Right lobe of liver (tissue), 6 donors: ENCODE measurements around the gene AWAT2. TPM values are rescaled to one million over a fixed set of nuclear protein-coding genes. Genes with fewer than 3 reads are reported as not detected.

Source experiments
- ATAC-seq, 4 donors: fragments of 200-7000 bp; cut with Tn5 transposase; one replicate each; pipeline ENCODE4 v1.9.1; 2020; ENCODE audit warnings: mild to moderate bottlenecking in 4 of 4, moderate library complexity in 4 of 4
- DNase-seq, 3 donors: peaks; one replicate each; pipeline ENCODE4 v3.0.0-alpha.2; 2020
- H3K27ac ChIP-seq, 3 donors: fragments of 200-600 bp; one replicate each; pipeline ENCODE4 v1.8.0; 2022
- H3K27me3 ChIP-seq, 2 donors: fragments of 200-600 bp; one replicate each; pipeline ENCODE4 v1.8.0; 2022
- H3K36me3 ChIP-seq, 4 donors: fragments of 200-600 bp; sonication (generic) in 1 of 4; one replicate each; pipeline versions ENCODE4 v1.5.1 to v1.8.0; 2017 to 2022; ENCODE audit warnings: control low read depth in 1 of 4
- H3K4me1 ChIP-seq, 4 donors: fragments of 200-600 bp; sonication (generic) in 1 of 4; one replicate each; pipeline versions ENCODE4 v1.5.1 to v1.8.0; 2017 to 2022; ENCODE audit warnings: control low read depth in 1 of 4
- H3K4me3 ChIP-seq, 3 donors: fragments of 200-600 bp; one replicate each; pipeline ENCODE4 v1.8.0; 2022
- H3K9me3 ChIP-seq, 4 donors: fragments of 200-600 bp; sonication (generic) in 1 of 4; one replicate each; pipeline versions ENCODE4 v1.5.1 to v1.8.0; 2017 to 2022; ENCODE audit warnings: control low read depth in 1 of 4
- CTCF ChIP-seq, 4 donors: fragments of 200-600 bp in 3 of 4; fragments of 450-650 bp in 1 of 4; IDR thresholded peaks; one replicate each; pipeline versions ENCODE4 v1.5.1 to v1.8.0; 2016 to 2022; ENCODE audit warnings: antibody characterized with exemption in 4 of 4, mild to moderate bottlenecking in 2 of 4
- POLR2A ChIP-seq: fragments of 450-650 bp; IDR thresholded peaks from one replicate; pipeline ENCODE4 v1.6.1; 2017; ENCODE audit warnings: antibody characterized with exemption, mild to moderate bottlenecking
- WGBS: methylation state at CpG from one replicate; pipeline ENCODE4 v1.1.6; 2018; ENCODE audit warnings: low coverage, low lambda C conversion rate; ENCODE audit not compliant: insufficient coverage; ENCODE audit errors: missing lambda C conversion rate; 5-methylcytosine and 5-hydroxymethylcytosine counted together
- intact Hi-C, 2 donors: fragments of 100-400 bp; cut with DNase I; formaldehyde crosslinking; loops; one replicate each; pipeline versions ENCODE4 v1.11.2 to v1.14.1; 2022
- total RNA-seq, 6 experiments: library from RNA; depleted of rRNA in 2 of 6; stranded (reverse); fragments of >200 nt in 2 of 6; fragmentation: NEBNext Ultra II Directional in 3 of 6; extraction: Animal tissue kit (Norgen Biotek cat#: 25700) in 3 of 6; gene quantifications; one replicate each; pipeline versions ENCODE4 v1.1.0 to v1.2.4, GENCODE V29; 2016 to 2023
- donor health status: DM: no; HTN: yes; CAD: no.
- donor health status: DM: no; HTN: no; CAD: no.
- donor health status: DM: no; HTN: no; CAD: no.
- donor health status: DM: no; HTN: yes; CAD: no.
- donor health status: DM: no; HTN: yes; CAD: no.

The AWAT2 gene
- total RNA-seq, 6 experiments from 2014 or later, result not detected

- H3K4me3 ChIP-seq, result no peak overlapping the region
- no peak for TF ChIP-seq CTCF (IDR thresholded peaks at IDR 0.05)
- no peak for TF ChIP-seq POLR2A
- ATAC-seq (no peak), DNase-seq (no peak)
- no peaks in the 10 kb centered on the region for H3K36me3 ChIP-seq
- intact Hi-C loops, result no loop called here
- H3K27me3 ChIP-seq, result no peaks in the 10 kb centered on the region
- no peak overlapping the region for H3K27ac ChIP-seq
- WGBS, result 94% methylated on average over 2 of the region's 2 CpGs
- H3K4me1 ChIP-seq, result no peaks in the 10 kb centered on the region
- no peaks in the 10 kb centered on the region for H3K9me3 ChIP-seq
Measured at GRCh38 chrX:70016513-70016912, 33.2 kb downstream of the AWAT2 start.

GRCh38 chrX:70013466-70014381, 36.0 kb downstream of the AWAT2 start:
- Histone ChIP-seq H3K4me1 (no peaks in the 10 kb centered on the region), H3K36me3 (no peaks in the 10 kb centered on the region), H3K27ac (no peak overlapping the region), H3K4me3 (no peak overlapping the region), H3K9me3 (no peaks in the 10 kb centered on the region), H3K27me3 (no peaks in the 10 kb centered on the region)
- 60% methylated on average over 4 of the region's 5 CpGs for WGBS
- no peak for TF ChIP-seq POLR2A
- TF ChIP-seq CTCF (IDR thresholded peaks at IDR 0.05), result no peak
- ATAC-seq (no peak), DNase-seq (no peak)
- intact Hi-C loops, result no loop called here

GRCh38 chrX:70012756-70013155, 37.0 kb downstream of the AWAT2 start:
- Histone ChIP-seq H3K36me3 (no peaks in the 10 kb centered on the region), H3K4me1 (no peaks in the 10 kb centered on the region), H3K4me3 (no peak overlapping the region), H3K27ac (no peak overlapping the region), H3K9me3 (no peaks in the 10 kb centered on the region), H3K27me3 (no peaks in the 10 kb centered on the region)
- WGBS, result 25% methylated on average over 1 of the region's 4 CpGs
- intact Hi-C loops, result no loop called here
- DNase-seq (no peak), ATAC-seq (no peak)
- TF ChIP-seq POLR2A (no peak), CTCF (IDR thresholded peaks at IDR 0.05) (no peak)

GRCh38 chrX:70009970-70010369, 39.8 kb downstream of the AWAT2 start:
- TF ChIP-seq POLR2A, result no peak
- TF ChIP-seq CTCF (IDR thresholded peaks at IDR 0.05), result no peak
- ATAC-seq (no peak), DNase-seq (no peak)
- no peak overlapping the region for H3K4me3 ChIP-seq
- 59% methylated on average over 2 of the region's 2 CpGs for WGBS
- H3K4me1 ChIP-seq, result no peaks in the 10 kb centered on the region
- intact Hi-C loops, result no loop called here
- H3K36me3 ChIP-seq, result no peaks in the 10 kb centered on the region
- H3K27me3 ChIP-seq, result no peaks in the 10 kb centered on the region
- H3K27ac ChIP-seq, result no peak overlapping the region
- no peaks in the 10 kb centered on the region for H3K9me3 ChIP-seq
